GM21717 (cell line): ENCODE measurements around the gene ICA1L.

ENCODE experiments used
- ATAC-seq: cut with Tn5 transposase; IDR thresholded peaks from one replicate; pipeline ENCODE4 v1.9.1; 2021; ENCODE audit warnings: mild to moderate bottlenecking, moderate library complexity; ENCODE audit not compliant: unreplicated experiment

ICA1L gene

DNA sequence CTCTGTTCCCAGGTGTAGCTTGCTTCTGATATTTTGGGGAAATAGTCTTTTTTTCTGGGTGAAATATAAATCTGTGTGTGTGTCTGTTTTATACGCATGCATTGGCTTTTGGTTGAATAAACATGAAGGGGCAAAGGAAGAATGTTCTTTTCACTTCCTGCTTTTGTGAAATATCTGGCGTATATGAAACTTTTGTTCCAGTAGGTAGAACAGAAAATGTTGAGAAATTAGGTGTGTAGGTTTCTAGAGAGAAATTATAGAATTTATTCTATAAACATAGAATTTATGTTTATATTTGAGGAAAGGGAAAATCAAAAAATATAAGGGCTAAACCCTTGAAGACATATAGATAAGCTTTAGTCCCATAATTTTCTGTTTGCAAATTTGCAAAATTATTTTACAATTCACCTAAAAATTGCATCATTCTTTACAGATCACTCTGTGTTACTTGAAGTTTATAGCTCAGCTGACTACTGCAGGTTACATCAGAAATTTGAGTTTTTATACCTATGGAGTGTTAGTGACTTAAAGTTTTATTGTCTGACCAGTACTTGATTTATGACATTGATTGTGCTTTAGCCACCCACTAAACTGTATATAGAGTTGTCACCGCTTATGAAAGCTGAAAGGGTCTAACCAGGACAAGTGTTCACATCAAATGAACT is 120.7 kb downstream of the ICA1L start:
- ATAC-seq, result no peak

DNA sequence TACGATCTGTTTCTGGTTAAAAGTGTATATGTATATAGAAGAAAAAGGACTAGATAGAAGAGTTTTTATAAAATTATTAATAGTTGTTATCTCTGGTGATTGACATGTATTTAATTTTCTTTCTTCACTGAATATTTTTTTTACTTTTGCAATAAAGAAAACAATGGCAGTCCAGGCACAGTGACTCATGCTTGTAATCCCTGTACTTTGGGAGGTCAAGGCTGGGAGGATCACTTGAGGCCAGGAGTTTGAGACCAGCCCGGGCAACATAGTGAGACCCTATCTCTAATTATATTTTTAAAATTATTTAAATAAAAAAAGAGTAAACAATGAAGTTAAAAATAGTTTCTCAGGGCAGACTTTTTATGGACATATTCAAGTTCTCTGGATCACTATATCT is 122.1 kb downstream of the ICA1L start:
- no peak for ATAC-seq

DNA sequence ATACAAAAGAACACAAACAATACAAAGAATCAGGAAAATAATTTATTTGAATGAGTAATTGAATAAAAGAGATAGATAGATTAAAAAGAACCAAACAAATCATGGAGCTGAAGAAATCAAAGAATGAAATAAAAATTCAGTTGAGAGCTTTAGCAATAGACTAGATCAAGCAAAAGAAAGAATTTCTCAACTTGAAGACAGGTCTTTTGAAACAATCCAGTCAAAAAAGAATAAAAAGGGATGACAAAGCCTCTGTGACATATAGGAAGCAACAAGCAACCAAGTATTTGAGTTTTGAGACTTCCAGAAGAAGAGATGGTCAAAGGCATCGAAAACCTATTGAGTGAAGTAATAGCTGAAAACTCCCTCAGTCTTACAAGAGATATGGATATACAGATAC is 128.0 kb downstream of the ICA1L start:
- ATAC-seq, result no peak

DNA sequence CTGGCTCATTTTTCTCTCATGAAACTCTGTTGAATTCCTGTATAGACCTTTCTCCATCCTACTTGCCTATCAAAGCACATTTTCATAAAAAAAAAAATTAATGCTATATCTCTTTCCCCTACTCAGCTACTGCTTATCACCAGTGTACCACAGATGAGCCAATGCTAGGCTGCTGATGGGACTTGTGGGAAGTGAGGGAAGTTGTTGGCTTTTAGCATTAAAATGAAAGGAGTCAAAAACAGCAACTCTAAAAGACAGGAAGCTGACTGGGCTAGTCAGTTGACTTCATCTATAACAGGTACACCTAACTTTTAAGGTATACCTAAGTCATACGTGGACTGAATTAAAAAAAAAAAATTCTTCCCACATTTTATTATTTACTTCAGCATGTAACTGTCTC is 134.7 kb downstream of the ICA1L start:
- no peak for ATAC-seq

DNA sequence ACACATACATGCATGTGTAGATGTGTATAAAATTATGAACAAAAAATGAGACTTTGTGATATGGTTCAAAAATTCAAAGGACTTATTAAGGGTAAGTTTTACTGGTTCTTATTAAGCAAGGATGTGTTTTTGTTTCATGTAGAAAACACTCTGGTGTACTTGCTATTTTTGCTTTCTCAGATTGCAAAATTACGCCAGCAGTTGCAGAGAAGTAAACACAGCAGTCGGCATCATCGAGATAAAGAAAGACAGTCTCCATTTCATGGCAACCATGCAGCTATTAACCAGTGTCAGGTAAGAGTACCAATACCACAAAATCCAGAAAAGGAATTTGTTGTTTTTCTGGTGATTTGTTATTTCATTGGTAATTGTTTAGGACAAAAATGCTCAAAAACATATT is 145.5 kb downstream of the ICA1L start:
- ATAC-seq, result no peak

DNA sequence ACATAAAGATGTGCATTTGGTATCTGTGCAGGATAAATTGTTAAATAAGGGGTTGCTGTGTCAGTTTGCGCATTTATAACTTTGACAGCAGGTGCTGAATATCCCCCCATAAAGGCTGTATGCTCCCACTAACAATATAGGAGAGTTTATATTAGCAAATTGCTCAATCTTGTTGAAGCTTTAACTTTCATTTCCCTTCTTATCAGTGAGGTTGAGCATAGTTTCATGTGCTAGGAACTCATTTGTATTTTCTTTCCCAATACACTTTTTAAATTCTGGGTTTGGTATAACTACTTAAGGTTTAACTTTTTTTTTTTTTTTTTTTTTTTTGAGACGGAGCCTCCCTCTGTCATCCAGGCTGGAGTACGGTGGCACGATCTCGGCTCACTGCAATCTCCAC is 147.8 kb downstream of the ICA1L start:
- no peak for ATAC-seq
